Measurements from ENCODE around the gene EXOC6B. TPM values are rescaled to one million over a fixed set of nuclear protein-coding genes. Genes with fewer than 3 reads are reported as not detected.

The EXOC6B gene
- total RNA-seq, 1 experiment from 2014 or later: 10.9 TPM

DNA sequence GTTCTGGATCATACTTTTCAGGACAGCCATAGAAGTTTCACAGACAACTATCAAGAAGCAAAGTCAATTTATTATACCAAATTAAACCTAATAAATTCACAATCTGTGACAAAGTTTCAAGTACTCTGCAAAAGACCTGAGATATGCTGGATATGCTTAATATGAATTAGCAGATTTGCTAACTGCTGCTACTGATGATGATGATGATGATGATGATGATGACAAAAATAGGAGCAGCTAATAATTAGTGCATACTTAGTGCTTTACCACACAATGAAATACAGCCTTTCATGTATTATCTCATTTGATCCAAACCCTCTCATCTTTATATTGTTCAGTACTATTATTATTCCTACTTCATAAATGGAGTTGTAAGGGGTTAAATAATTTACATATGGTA lies 462.4 kb downstream of the EXOC6B start:
- no peak for DNase-seq (ENCODE audit: low spot score)

- no peak for DNase-seq (ENCODE audit: low spot score)
Observed at GRCh38 chr2:72362733-72363132, 463.1 kb downstream of the EXOC6B start.

GRCh38 chr2:72361521-72361920 lies 464.3 kb downstream of the EXOC6B start:
- no peak for DNase-seq (ENCODE audit: low spot score)

DNA sequence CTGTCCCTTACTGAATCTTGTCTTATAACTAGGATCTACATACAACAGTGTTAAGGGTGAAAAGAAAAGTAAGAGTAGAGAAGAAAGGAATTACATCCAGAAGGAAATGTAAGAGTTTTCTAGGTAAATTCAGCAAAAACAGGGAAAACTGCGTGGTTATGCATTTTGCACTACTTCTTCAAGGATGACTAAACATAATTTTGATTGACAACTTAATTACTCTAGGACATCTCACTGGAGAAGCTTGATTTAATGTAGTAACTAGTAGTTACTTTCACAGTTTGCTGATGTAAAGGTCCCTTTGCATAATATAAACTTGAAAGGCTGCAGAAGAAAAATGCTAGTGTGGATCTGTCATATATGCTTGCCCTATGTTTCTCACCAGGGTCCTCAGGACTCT lies 464.8 kb downstream of the EXOC6B start:
- DNase-seq (ENCODE audit: low spot score): no peak

- DNase-seq (ENCODE audit: low spot score): no peak
Observed at GRCh38 chr2:72350852-72351251, 475.0 kb downstream of the EXOC6B start.

DNA sequence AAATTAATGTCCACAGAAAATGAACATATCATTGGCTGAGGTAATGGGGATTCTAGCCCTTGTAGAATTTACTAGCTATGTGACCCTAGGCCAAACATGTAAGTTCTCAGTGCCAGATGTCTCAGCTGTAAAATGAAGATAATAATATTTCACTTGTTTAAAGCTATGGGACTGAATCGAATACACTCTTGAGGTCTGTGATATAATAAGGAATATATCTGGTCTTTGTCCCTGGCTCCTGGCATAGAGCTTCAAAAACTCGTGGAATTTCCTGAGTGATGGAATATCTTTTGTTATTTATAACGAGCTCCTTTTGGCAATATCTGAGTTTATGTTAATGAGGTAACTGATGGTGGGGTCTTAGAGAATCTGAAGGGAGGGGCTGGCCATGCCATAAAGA lies 476.8 kb downstream of the EXOC6B start:
- DNase-seq (ENCODE audit: low spot score): no peak

DNA sequence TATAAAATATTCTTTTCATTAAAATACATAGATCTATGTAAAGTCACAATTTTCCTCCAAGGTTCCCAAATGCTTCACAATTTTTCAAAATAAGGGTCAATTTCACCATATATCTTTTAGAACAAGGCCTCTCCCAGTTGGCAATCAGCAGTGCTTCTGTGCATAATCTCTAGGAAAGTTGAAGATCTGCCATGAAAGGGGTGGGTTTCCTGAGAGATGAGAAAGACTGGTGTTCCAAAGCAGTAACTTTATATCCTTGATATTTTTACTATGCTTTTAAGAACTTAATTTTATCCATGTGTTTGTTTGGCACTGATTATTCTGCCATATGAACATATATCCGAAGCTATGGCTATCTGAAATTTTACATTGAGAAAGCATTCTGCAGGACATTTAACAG lies 478.8 kb downstream of the EXOC6B start:
- no peak for DNase-seq (ENCODE audit: low spot score)

GRCh38 chr2:72341639-72342038 lies 484.2 kb downstream of the EXOC6B start:
- no peak for DNase-seq (ENCODE audit: low spot score)

GRCh38 chr2:72340665-72341064 lies 485.2 kb downstream of the EXOC6B start:
- DNase-seq (ENCODE audit: low spot score): no peak

DNA sequence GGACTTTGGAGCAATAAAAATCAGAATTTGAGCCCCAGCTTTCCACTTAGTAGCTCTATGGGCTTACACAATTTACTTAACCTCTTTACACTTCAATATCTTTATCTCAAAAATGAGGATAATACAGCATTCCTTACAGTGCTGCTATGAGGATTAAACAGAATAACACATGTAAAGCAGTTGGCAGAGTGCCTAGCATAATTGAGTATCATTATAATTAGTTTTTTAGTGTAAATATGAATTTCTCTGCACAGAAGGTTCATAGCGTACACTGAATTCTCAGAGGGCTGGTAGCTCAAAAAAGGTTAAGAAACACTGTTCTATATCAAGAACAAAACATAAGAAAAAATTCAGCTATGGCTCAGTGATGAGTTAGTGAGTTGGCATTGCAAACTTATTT lies 487.8 kb downstream of the EXOC6B start:
- DNase-seq (ENCODE audit: low spot score): no peak

- DNase-seq (ENCODE audit: low spot score): no peak
Observed at GRCh38 chr2:72332720-72333119, 493.1 kb downstream of the EXOC6B start.

GRCh38 chr2:72330652-72331051 lies 495.2 kb downstream of the EXOC6B start:
- peak; percentile 49 for DNase-seq (ENCODE audit: low spot score)

DNA sequence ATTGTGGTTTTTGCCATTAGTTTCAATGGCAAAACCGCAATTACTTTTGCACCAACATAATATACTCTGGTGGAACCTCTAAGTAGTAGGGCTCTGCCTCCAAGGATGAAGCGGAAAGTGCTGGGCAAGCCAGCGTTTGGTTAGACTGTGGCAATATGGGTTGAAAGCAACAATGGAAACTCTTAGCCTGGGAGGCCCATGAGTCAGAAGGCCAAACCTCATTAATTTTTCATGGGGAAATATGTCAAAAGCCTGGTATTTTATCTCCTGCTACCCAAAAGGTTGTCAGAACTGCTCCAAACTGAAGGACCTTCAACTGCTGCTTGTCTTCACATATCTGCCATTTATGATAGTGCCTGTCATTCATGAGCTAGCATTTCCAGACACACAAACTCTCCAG lies 499.1 kb downstream of the EXOC6B start:
- no peak for DNase-seq (ENCODE audit: low spot score)

DNA sequence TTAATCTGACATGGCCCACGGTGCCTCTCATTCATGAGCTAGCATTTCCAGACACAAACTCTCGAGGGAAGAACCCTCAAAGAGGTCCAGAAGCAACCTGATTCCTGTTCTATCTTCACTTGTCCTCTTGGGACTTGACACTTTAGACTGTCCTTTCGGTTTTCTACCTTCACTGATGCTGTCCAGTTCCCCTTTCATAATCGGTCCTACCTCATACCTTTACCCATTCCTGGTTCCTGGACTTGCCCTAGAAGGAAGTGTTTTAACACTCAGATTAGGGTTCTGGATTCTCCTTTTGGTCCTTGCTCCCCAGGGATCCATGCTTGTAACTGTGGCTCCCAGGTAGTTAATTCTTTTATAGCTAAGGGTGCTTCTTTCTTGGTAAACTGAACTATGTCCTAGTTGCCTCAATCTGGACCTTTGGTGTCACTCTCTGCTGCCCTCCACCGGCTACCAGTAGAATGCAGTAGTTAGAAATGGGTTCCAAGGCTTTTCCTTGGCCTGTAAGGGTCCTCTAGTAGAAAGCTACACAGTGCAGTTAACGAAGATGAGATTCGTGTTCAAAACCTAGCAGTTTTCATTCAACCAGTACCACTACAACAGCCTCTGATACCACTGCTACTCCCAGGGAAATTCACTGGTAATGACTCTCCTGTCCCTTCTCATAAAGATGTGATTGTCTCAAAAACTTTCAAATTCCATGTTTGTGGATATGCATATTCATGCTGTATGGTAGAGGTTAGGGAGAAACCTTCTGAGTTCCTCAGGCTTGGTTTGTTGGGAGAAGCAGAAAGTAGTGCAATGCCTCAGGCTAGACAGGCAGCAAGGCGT lies 500.0 kb downstream of the EXOC6B start:
- peak; percentile 27 for DNase-seq (ENCODE audit: low spot score)

- no peak for DNase-seq (ENCODE audit: low spot score)
Observed at GRCh38 chr2:72316774-72317173, 509.1 kb downstream of the EXOC6B start.

GRCh38 chr2:72300147-72300684 lies 525.6 kb downstream of the EXOC6B start:
- DNase-seq (ENCODE audit: low spot score): no peak

- no peak for DNase-seq (ENCODE audit: low spot score)
Observed at GRCh38 chr2:72293620-72294019, 532.2 kb downstream of the EXOC6B start.

DNA sequence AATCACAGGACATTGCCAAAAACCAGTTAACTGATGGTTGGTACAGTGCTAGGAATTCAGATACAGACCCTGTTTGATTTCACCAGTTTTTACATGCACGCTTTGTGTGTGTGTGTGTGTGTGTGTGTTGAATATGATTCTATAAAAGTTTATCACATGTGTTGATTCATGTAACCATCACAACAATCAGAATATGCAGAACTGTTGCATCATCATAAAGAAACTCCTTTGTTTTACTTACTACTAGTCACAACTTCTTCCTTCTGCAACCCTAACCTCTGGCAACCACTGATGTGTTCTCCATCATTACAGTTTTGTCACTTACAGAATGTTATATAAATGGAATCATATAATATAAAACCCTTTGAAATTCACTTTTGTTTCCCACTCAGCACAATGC lies 533.4 kb downstream of the EXOC6B start:
- no peak for DNase-seq (ENCODE audit: low spot score)

- no peak for DNase-seq (ENCODE audit: low spot score)
Observed at GRCh38 chr2:72291059-72291458, 534.8 kb downstream of the EXOC6B start.

GRCh38 chr2:72289736-72290135 lies 536.1 kb downstream of the EXOC6B start:
- DNase-seq (ENCODE audit: low spot score): no peak

GRCh38 chr2:72289283-72289682 lies 536.5 kb downstream of the EXOC6B start:
- DNase-seq (ENCODE audit: low spot score): no peak

GRCh38 chr2:72278046-72278445 lies 547.8 kb downstream of the EXOC6B start:
- no peak for DNase-seq (ENCODE audit: low spot score)

DNA sequence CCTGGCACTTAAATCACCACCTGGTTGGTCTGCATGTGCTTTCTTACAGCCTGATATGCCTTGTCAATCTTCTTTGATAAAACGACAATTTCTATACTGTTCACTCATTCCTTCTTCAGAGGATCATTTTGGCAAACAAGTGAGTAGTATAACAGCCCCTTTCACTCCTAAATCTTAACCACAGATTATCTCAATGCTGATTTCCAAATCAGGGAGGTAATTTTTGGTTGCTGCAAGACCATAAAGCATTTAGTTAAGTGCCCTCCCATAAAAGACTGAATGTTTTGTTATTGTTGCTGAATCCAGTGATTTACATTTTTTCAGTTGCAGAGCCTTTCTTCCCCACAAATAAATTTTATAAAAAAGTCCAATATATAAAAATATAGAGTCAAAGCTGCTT lies 549.0 kb downstream of the EXOC6B start:
- DNase-seq (ENCODE audit: low spot score): no peak

DNA sequence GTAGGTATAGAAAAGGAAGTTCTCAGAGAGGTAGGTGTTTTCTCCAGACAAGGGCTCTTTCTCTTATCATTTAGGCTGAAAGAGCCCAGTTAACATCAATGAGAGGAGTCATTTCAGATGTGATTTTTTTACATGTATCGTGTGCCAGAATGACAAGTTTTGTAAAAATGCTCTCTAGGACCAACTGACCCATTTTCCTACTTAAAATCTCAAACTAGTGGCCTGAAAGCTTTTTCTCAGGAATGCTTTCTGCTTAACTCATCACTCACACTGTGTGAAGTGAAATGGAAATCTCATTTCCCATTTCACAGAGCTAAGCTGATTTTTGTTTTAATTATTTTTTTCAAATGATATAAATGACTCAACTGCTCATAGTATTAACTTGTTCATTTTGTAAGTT lies 549.5 kb downstream of the EXOC6B start:
- no peak for DNase-seq (ENCODE audit: low spot score)

Data from H4 (cell line).